Kidney (tissue), 14 donors: ENCODE results near the gene KNCN. TPM values are rescaled to one million over a fixed set of nuclear protein-coding genes. Genes with fewer than 3 reads are reported as not detected.

Experiments used
- DNase-seq, 5 donors: peaks; one replicate each; pipeline ENCODE4 v3.0.0-alpha.2; 2013 to 2020
- FAIRE-seq: peaks from 2 replicates; lab custom pipeline; 2012; peaks lifted over from hg19 to GRCh38; lab: Jason Lieb, UNC
- H3K27ac ChIP-seq, 2 donors: one replicate each; pipeline ENCODE4 v1.7.0; 2013; ENCODE audit warnings: low read depth in 2 of 2, low read length in 2 of 2, inconsistent platforms in 1 of 2
- H3K27me3 ChIP-seq: one replicate; pipeline ENCODE4 v1.7.1; 2013; ENCODE audit warnings: low read length, inconsistent platforms; ENCODE audit not compliant: control insufficient read depth, insufficient read depth
- H3K36me3 ChIP-seq, 3 donors: one replicate each; pipeline versions ENCODE4 v1.7.0 to v1.7.1; 2013; ENCODE audit warnings: low read length in 3 of 3, control low read depth in 1 of 3, inconsistent platforms in 1 of 3; ENCODE audit not compliant: insufficient read depth in 3 of 3, control insufficient read depth in 2 of 3
- H3K4me1 ChIP-seq, 3 donors: one replicate each; pipeline versions ENCODE4 v1.7.0 to v1.7.1; 2013; ENCODE audit warnings: low read length in 3 of 3, inconsistent platforms in 1 of 3, low read depth in 1 of 3; ENCODE audit not compliant: control insufficient read depth in 2 of 3, insufficient read depth in 2 of 3
- H3K4me3 ChIP-seq, 3 donors: one replicate each; pipeline versions ENCODE4 v1.7.0 to v1.8.1; 2013; ENCODE audit warnings: low read length in 3 of 3, control low read depth in 1 of 3, inconsistent platforms in 1 of 3
- H3K9ac ChIP-seq, 3 donors: one replicate each; pipeline versions ENCODE4 v1.7.0 to v1.7.1; 2013; ENCODE audit warnings: low read length in 3 of 3, control low read depth in 1 of 3, inconsistent platforms in 1 of 3
- H3K9me3 ChIP-seq, 3 donors: one replicate each; pipeline versions ENCODE4 v1.7.0 to v1.7.1; 2013; ENCODE audit warnings: low read length in 3 of 3, control low read depth in 1 of 3, inconsistent platforms in 1 of 3; ENCODE audit not compliant: control insufficient read depth in 2 of 3, insufficient read depth in 1 of 3
- intact Hi-C: fragments of 100-400 bp; cut with DNase I; formaldehyde crosslinking; loops from one replicate; pipeline ENCODE4 v1.11.1; 2022
- polyA plus RNA-seq: library from polyadenylated mRNA; stranded (reverse); fragments of 350-450 nt; fragmentation: Illumina TruSeq; extraction: RNeasy Lipid Tissue Mini Kit (QIAGEN cat#74804); gene quantifications from one replicate; pipeline ENCODE4 v1.2.3, GENCODE V29; 2014; ENCODE audit warnings: low read depth, low replicate concordance; ENCODE audit not compliant: insufficient read depth
- total RNA-seq: library from RNA; stranded (reverse); fragmentation: NEBNext Ultra II Directional; extraction: Animal tissue kit (Norgen Biotek cat#: 25700); gene quantifications from one replicate; pipeline ENCODE4 v1.2.1, GENCODE V29; 2021
- TF ChIP-seq, protein P1 (sequence below): IDR thresholded peaks from 3 replicates; pipeline ENCODE4 v1.5.1; 2012; ENCODE audit warnings: mild to moderate bottlenecking, moderate library complexity, borderline replicate concordance; ENCODE audit not compliant: insufficient read depth; ENCODE audit errors: extremely low read depth
- donor health status: control.
- donor health status: control.
- donor health status: control.
- donor health status: control.
- donor health status: control.
- donor health status: DM: yes; HTN: yes; CAD: no.
- donor health status: Normal renal cell carcinoma (clear cell type).

The KNCN gene
- total and polyA plus RNA-seq, 2 donors from 2014 or later: not detected

DNA sequence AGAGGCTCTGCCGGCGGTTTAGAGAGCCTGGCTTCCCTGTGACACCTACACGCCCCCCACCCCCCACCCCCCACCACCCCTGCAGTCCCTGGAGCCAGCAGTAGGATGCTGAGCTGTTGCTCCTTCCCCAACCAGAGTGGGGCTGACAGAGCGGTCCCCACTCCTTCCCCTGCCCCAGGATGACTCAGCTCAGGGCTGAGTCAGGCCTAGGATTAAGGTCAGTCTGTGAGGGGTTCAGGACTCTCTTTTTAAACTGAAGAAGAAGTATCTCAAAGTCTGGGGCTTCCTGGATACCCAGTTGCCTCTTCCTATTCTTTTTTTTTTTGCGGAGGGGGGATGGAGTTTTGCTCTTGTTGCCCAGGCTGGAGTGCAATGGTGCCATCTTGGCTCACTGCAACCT, 42.7 kb downstream of the KNCN start:
- no peak for FAIRE-seq
- no peak overlapping the region for H3K27ac ChIP-seq
- TF ChIP-seq, protein P1, sequence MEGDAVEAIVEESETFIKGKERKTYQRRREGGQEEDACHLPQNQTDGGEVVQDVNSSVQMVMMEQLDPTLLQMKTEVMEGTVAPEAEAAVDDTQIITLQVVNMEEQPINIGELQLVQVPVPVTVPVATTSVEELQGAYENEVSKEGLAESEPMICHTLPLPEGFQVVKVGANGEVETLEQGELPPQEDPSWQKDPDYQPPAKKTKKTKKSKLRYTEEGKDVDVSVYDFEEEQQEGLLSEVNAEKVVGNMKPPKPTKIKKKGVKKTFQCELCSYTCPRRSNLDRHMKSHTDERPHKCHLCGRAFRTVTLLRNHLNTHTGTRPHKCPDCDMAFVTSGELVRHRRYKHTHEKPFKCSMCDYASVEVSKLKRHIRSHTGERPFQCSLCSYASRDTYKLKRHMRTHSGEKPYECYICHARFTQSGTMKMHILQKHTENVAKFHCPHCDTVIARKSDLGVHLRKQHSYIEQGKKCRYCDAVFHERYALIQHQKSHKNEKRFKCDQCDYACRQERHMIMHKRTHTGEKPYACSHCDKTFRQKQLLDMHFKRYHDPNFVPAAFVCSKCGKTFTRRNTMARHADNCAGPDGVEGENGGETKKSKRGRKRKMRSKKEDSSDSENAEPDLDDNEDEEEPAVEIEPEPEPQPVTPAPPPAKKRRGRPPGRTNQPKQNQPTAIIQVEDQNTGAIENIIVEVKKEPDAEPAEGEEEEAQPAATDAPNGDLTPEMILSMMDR: no peak
- DNase-seq: no peak
- H3K36me3 ChIP-seq: no peaks in the 10 kb centered on the region
- no peaks in the 10 kb centered on the region for H3K4me1 ChIP-seq
- H3K4me3 ChIP-seq: no peak overlapping the region
- intact Hi-C loops: no loop called here
- H3K9ac ChIP-seq: no peak overlapping the region
- H3K27me3 ChIP-seq: no peaks in the 10 kb centered on the region
- H3K9me3 ChIP-seq: no peaks in the 10 kb centered on the region

DNA sequence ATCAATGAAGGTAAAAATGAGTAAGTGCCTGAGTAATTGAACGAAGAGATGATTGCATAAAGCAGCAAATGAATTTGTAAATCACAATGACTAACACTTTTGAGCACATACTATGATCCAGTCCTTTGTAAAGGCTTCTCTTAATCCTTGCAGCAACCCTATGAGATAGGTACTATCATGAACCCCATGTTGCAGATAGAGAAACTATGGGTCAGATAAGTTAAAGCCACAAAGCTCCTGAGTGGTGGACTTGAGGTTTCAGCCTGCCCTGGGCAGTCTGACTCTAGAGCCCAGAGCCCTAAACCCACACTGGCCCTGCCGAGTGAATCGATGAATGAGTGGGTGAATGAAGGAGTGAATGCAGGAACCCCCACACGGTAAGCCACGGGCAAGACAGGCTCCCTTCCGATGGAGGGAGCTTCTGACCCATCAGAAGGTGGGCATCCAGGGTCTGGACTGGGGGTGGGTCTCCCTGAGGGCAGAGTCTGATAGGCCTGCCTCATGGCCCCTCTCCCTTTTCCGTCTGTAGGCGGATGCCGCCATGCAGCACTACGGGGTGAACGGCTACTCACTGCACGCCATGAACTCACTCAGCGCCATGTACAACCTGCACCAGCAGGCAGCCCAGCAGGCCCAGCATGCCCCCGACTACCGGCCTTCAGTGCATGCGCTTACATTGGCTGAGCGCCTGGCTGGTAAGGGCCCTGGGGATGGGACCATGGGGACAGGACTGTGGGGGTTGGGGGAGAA, 44.8 kb downstream of the KNCN start:
- H3K4me3 ChIP-seq: no peak overlapping the region
- no peak overlapping the region for H3K9ac ChIP-seq
- peaks cover 12% of the 10 kb centered on the region for H3K27me3 ChIP-seq
- FAIRE-seq (no peak), DNase-seq (peak in 1 of 5 donors; percentile 48)
- H3K36me3 ChIP-seq: no peaks in the 10 kb centered on the region
- intact Hi-C loops: no loop called here
- H3K27ac ChIP-seq: no peak overlapping the region
- TF ChIP-seq, protein P1: no peak
- H3K9me3 ChIP-seq: no peaks in the 10 kb centered on the region
- no peaks in the 10 kb centered on the region for H3K4me1 ChIP-seq

DNA sequence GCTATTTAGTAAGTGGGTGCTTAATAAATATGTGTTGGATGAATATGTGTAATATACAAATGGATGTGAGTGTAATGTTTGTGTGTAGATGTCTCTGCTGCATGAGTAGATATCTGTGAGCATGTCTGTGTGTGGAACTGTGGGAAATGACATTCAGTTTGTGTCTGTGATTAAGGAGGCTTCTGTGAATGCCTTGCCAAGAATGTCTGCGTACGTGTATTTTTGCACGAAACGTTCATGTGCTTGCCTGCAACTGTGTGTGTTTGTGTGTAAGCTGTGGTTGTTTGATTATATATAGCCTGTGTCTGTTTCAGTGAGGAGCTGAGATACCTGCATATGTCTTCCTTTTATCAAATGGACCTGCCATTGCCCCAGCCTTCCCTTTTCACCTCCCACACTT, 48.0 kb downstream of the KNCN start:
- FAIRE-seq: no peak
- DNase-seq: no peak
- intact Hi-C loops: no loop called here

More for the DNA sequence above, 48.0 kb downstream of the KNCN start:
- peaks cover 15% of the 10 kb centered on the region for H3K27me3 ChIP-seq
- H3K9ac ChIP-seq: no peak overlapping the region
- no peaks in the 10 kb centered on the region for H3K4me1 ChIP-seq
- H3K36me3 ChIP-seq: no peaks in the 10 kb centered on the region
- no peak overlapping the region for H3K27ac ChIP-seq
- no peaks in the 10 kb centered on the region for H3K9me3 ChIP-seq
- TF ChIP-seq, protein P1: no peak
- H3K4me3 ChIP-seq: no peak overlapping the region
